Spleen (tissue), 11 donors: Measurements from ENCODE around the gene NAA30. TPM values are rescaled to one million over a fixed set of nuclear protein-coding genes. Genes with fewer than 3 reads are reported as not detected.

Source experiments
- DNase-seq: peaks from one replicate; pipeline ENCODE4 v3.0.0-alpha.2; 2020
- H3K27ac ChIP-seq, 8 donors: fragments of 200-600 bp; sonication (generic) in 7 of 8; 1 replicate in 4 of 8; 2 replicates in 4 of 8; pipeline versions ENCODE4 v1.5.0 to v1.8.0; 2016 to 2021; ENCODE audit warnings: inconsistent platforms in 4 of 8, mild to moderate bottlenecking in 4 of 8, moderate library complexity in 1 of 8
- H3K27me3 ChIP-seq, 7 donors: fragments of 200-600 bp; sonication (generic) in 6 of 7; replicated peaks in 1 of 7; 1 replicate in 4 of 7; 2 replicates in 3 of 7; pipeline versions ENCODE4 v1.5.0 to v1.8.0; 2016 to 2021; ENCODE audit warnings: inconsistent platforms in 3 of 7, mild to moderate bottlenecking in 1 of 7
- H3K36me3 ChIP-seq, 6 donors: fragments of 200-600 bp; sonication (generic) in 5 of 6; 1 replicate in 4 of 6; 2 replicates in 2 of 6; pipeline versions ENCODE4 v1.5.0 to v1.8.0; 2016 to 2021; ENCODE audit warnings: inconsistent platforms in 2 of 6
- H3K4me1 ChIP-seq, 6 donors: fragments of 200-600 bp; sonication (generic) in 5 of 6; 1 replicate in 3 of 6; 2 replicates in 3 of 6; pipeline versions ENCODE4 v1.5.0 to v1.8.0; 2016 to 2021; ENCODE audit warnings: inconsistent platforms in 3 of 6
- H3K4me3 ChIP-seq, 8 donors: fragments of 200-600 bp; sonication (generic) in 7 of 8; 1 replicate in 4 of 8; 2 replicates in 4 of 8; pipeline versions ENCODE4 v1.5.0 to v1.8.0; 2016 to 2021; ENCODE audit warnings: inconsistent platforms in 4 of 8, mild to moderate bottlenecking in 4 of 8, moderate library complexity in 2 of 8
- H3K9me3 ChIP-seq, 8 donors: fragments of 200-600 bp; sonication (generic) in 7 of 8; 1 replicate in 4 of 8; 2 replicates in 4 of 8; pipeline versions ENCODE4 v1.5.0 to v1.8.0; 2016 to 2021; ENCODE audit warnings: inconsistent platforms in 4 of 8
- POLR2A ChIP-seq, 3 donors: fragments of 450-650 bp; IDR thresholded peaks; one replicate each; pipeline ENCODE4 v1.5.1; 2017; ENCODE audit warnings: antibody characterized with exemption in 3 of 3, mild to moderate bottlenecking in 1 of 3
- POLR2AphosphoS5 ChIP-seq, 3 donors: sonication (generic); formaldehyde crosslinking; IDR thresholded peaks; one replicate each; pipeline ENCODE4 v1.5.1; 2017; ENCODE audit warnings: antibody characterized with exemption in 3 of 3
- WGBS, 5 donors: extraction: QIAGEN DNeasy Blood & Tissue Kit in 3 of 5; methylation state at CpG; one replicate each; pipeline versions ENCODE4 v1.1.5 to v1.1.7; 2013 to 2018; 5-methylcytosine and 5-hydroxymethylcytosine counted together
- intact Hi-C: fragments of 100-400 bp; cut with DNase I; formaldehyde crosslinking; loops from one replicate; pipeline ENCODE4 v1.15.0; 2023; ENCODE audit warnings: low total_unique reads
- polyA plus RNA-seq, 3 donors: library from polyadenylated mRNA; stranded (reverse); fragments of 200-250 nt; gene quantifications; one replicate each; pipeline ENCODE4 v1.2.1, GENCODE V29; 2013
- total RNA-seq, 7 donors: library from RNA; depleted of rRNA in 3 of 7; stranded (reverse); fragments of >200 nt in 3 of 7; fragmentation: NEBNext Ultra II Directional in 4 of 7; extraction: Animal tissue kit (Norgen Biotek cat#: 25700) in 4 of 7; gene quantifications; one replicate each; pipeline versions ENCODE4 v1.1.0 to v1.2.1, GENCODE V29; 2016 to 2021
- TF ChIP-seq, protein P1 (sequence below), 11 experiments: fragments of 200-600 bp in 7 of 11; fragments of 450-650 bp in 4 of 11; sonication (generic) in 4 of 11; IDR thresholded peaks in 8 of 11; conservative IDR thresholded peaks in 3 of 11; 1 replicate in 7 of 11; 2 replicates in 4 of 11; pipeline versions ENCODE4 v1.4.0 to v1.8.0; 2016 to 2021; ENCODE audit warnings: antibody characterized with exemption in 11 of 11, inconsistent platforms in 4 of 11, mild to moderate bottlenecking in 1 of 11
- donor health status: healthy with polysubstance abuse.
- donor health status: DM: no; HTN: no; CAD: no; lungs with moderate emphysema.
- donor health status: DM: no; HTN: no; CAD: no.
- donor health status: Bipolar disorder and iron deficiency.
- donor health status: healthy.
- donor health status: DM: no; HTN: no; CAD: no.
- donor health status: DM: yes; HTN: yes; CAD: no.

NAA30 gene
- total and polyA plus RNA-seq, 10 donors = 2.8 to 24.4 (median 16.2) TPM

DNA sequence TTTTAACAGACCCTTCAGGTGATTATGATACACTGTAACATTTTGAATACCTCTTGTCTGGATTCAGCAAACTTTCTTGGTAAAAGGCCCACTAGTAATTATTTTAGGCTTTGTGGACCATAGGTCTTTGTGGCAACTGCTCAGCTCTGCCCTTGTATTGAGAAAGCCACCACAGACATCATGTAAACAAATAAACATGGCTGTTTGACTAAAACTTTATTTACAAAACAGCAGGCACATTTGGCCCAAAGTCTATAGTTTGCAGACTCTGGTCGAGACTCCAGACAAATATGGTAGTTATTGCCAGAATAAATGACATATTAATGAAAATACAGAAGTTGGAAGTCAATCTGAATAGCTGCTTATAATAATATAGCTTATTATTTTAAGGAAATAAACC, 18.2 kb downstream of the NAA30 start:
- Histone ChIP-seq H3K4me1 (peaks cover 0 to 2% (median 0%) of the 10 kb centered on the region in 6 donors), H3K36me3 (peaks cover 0 to 83% (median 29%) of the 10 kb centered on the region in 6 donors), H3K4me3 (no peak overlapping the region), H3K27ac (no peak overlapping the region), H3K27me3 (no peaks in the 10 kb centered on the region), H3K9me3 (no peaks in the 10 kb centered on the region)
- intact Hi-C loops = no loop called here
- no peak for DNase-seq
- TF ChIP-seq POLR2A (IDR thresholded peaks at IDR 0.05) = no peak
- no peak for TF ChIP-seq POLR2AphosphoS5 (IDR thresholded peaks at IDR 0.05)
- WGBS, 5 donors = 87 to 96% (median 92%) methylated on average over 1 of the region's 1 CpG

DNA sequence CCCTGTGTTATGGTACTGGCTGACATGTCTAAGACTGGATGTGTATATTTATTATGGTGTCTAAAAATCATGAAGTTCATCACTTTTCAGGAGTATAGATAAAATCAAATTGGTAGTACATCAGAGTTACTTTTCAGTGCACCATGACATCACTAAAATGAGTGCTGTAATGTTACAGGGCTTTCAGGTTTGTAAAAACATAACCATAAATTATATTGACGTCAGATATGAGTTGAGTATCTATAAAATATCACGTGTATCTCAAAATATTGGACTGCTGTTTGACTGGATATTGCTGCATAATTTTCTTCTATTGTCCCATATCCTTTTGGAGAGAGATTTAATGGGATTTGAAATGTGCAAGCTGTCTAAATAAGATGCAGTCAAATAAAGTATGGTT, 22.0 kb downstream of the NAA30 start:
- 68 to 78% (median 73%) methylated on average over 2 of the region's 2 CpGs for WGBS, 5 donors
- no peak for DNase-seq
- peaks cover 0 to 51% (median 20%) of the 10 kb centered on the region in 6 donors for H3K36me3 ChIP-seq
- TF ChIP-seq POLR2AphosphoS5 (IDR thresholded peaks at IDR 0.05) (no peak), POLR2A (IDR thresholded peaks at IDR 0.05) (no peak)
- TF ChIP-seq, protein P1, sequence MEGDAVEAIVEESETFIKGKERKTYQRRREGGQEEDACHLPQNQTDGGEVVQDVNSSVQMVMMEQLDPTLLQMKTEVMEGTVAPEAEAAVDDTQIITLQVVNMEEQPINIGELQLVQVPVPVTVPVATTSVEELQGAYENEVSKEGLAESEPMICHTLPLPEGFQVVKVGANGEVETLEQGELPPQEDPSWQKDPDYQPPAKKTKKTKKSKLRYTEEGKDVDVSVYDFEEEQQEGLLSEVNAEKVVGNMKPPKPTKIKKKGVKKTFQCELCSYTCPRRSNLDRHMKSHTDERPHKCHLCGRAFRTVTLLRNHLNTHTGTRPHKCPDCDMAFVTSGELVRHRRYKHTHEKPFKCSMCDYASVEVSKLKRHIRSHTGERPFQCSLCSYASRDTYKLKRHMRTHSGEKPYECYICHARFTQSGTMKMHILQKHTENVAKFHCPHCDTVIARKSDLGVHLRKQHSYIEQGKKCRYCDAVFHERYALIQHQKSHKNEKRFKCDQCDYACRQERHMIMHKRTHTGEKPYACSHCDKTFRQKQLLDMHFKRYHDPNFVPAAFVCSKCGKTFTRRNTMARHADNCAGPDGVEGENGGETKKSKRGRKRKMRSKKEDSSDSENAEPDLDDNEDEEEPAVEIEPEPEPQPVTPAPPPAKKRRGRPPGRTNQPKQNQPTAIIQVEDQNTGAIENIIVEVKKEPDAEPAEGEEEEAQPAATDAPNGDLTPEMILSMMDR (IDR thresholded peaks at IDR 0.05 in 8 of 11, conservative IDR thresholded peaks at IDR 0.05 in 3 of 11) = no peak
- no peak overlapping the region for H3K4me3 ChIP-seq
- no peak overlapping the region for H3K27ac ChIP-seq
- H3K9me3 ChIP-seq = no peaks in the 10 kb centered on the region
- intact Hi-C loops = no loop called here
- no peaks in the 10 kb centered on the region for H3K4me1 ChIP-seq
- no peaks in the 10 kb centered on the region for H3K27me3 ChIP-seq

DNA sequence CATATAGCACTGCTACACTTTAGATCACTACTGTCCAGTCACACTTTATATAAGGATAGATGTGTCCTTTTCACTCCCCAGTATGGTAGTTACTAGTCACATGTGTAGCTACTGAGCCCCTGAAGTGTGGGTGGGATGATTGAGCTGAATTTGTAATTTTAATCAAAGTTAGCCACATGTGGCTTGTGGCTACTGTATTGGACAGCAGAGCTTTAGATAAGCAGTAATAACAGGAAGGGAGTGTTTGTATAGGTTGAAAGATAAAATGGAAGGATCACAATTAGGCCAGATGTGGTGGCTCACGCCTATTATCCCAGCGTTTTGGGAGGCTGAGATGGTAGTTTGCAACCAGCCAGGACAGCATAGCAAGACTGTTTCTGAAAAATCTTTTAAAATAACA, 23.5 kb downstream of the NAA30 start:
- Histone ChIP-seq H3K27me3 (no peaks in the 10 kb centered on the region), H3K36me3 (peaks cover 0 to 36% (median 16%) of the 10 kb centered on the region in 6 donors), H3K9me3 (no peaks in the 10 kb centered on the region), H3K27ac (no peak overlapping the region), H3K4me1 (no peaks in the 10 kb centered on the region), H3K4me3 (no peak overlapping the region)
- DNase-seq = no peak
- intact Hi-C loops = no loop called here
- 82 to 91% (median 86%) methylated on average over 2 of the region's 2 CpGs for WGBS, 5 donors
- no peak for TF ChIP-seq POLR2A (IDR thresholded peaks at IDR 0.05)
- TF ChIP-seq POLR2AphosphoS5 (IDR thresholded peaks at IDR 0.05) = no peak
- TF ChIP-seq, protein P1 (IDR thresholded peaks at IDR 0.05 in 8 of 11, conservative IDR thresholded peaks at IDR 0.05 in 3 of 11) = no peak

DNA sequence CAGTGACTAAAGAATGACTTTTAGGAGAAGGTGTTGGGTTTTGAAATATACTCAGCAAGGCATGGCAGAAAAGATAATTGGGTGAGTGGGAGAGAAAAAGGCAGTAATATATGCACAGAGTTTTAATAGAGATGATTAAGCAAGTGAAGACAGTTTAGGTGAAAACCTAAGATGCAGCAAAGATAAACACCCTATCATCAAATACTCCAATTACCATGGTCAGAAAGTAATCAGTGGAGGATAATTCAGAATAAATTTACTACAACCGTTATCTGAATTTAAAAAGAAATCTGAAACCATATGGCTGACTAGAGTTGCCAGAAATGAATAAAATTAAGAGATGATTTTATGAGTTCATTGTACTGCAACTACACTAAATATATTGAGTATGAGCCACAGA, 26.8 kb downstream of the NAA30 start:
- Histone ChIP-seq H3K27ac (no peak overlapping the region), H3K4me1 (no peaks in the 10 kb centered on the region), H3K36me3 (peaks cover 0 to 5% (median 0%) of the 10 kb centered on the region in 6 donors), H3K27me3 (no peaks in the 10 kb centered on the region), H3K9me3 (no peaks in the 10 kb centered on the region), H3K4me3 (no peak overlapping the region)
- intact Hi-C loops = no loop called here
- 81 to 97% (median 82%) methylated on average over 1 of the region's 1 CpG for WGBS, 5 donors
- no peak for DNase-seq
- TF ChIP-seq POLR2AphosphoS5 (IDR thresholded peaks at IDR 0.05) (no peak), POLR2A (IDR thresholded peaks at IDR 0.05) (no peak)
- TF ChIP-seq, protein P1 (IDR thresholded peaks at IDR 0.05 in 8 of 11, conservative IDR thresholded peaks at IDR 0.05 in 3 of 11) = no peak

DNA sequence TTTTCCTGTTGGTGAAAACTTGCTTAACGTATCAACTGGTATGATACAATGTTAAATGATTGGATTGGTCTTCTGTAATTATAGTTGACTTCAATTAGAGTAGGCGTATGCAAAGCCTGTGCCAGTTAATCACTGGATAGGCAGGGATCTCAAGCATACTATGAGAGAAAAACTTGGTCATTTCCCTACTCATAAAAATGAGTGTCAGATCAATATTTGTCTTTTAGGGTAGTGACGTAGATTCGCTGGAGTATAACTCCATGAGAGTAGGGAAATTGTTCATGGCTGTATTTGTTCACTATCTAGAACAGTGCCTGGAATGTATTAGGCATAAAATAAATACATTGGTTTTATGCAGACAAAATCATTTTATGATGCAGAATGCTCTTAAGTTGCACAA, 28.6 kb downstream of the NAA30 start:
- intact Hi-C loops = no loop called here
- Histone ChIP-seq H3K4me1 (no peaks in the 10 kb centered on the region), H3K4me3 (no peak overlapping the region), H3K27ac (no peak overlapping the region), H3K27me3 (no peaks in the 10 kb centered on the region), H3K9me3 (no peaks in the 10 kb centered on the region), H3K36me3 (no peaks in the 10 kb centered on the region)
- WGBS, 5 donors = 92 to 97% (median 94%) methylated on average over 4 of the region's 4 CpGs
- DNase-seq = no peak
- TF ChIP-seq POLR2AphosphoS5 (IDR thresholded peaks at IDR 0.05) (no peak), POLR2A (IDR thresholded peaks at IDR 0.05) (no peak)
- TF ChIP-seq, protein P1 (IDR thresholded peaks at IDR 0.05 in 8 of 11, conservative IDR thresholded peaks at IDR 0.05 in 3 of 11) = no peak
